Brain microvascular endothelial cell (primary cell): ENCODE results near the gene TANK.

Experiments used
- DNase-seq: peaks from one replicate; pipeline ENCODE4 v3.0.0-alpha.2; 2020
- H3K27ac ChIP-seq: fragments of 250-450 bp; sonication (Bioruptor Pico); 2 replicates; pipeline ENCODE4 v1.5.1; 2020; ENCODE audit warnings: mild to moderate bottlenecking, moderate library complexity
- H3K27me3 ChIP-seq: fragments of 250-450 bp; sonication (Bioruptor Pico); replicated peaks from 2 replicates; pipeline ENCODE4 v1.5.1; 2020; ENCODE audit warnings: mild to moderate bottlenecking
- H3K36me3 ChIP-seq: fragments of 250-450 bp; sonication (Bioruptor Pico); replicated peaks from 2 replicates; pipeline ENCODE4 v1.5.1; 2020; ENCODE audit warnings: mild to moderate bottlenecking
- H3K4me3 ChIP-seq: 2 replicates; pipeline ENCODE4 v1.5.1; 2011; ENCODE audit warnings: low read depth, mild to moderate bottlenecking, control low read depth, low read length, moderate library complexity
- in situ Hi-C: cut with HindIII; loops from 2 replicates; pipeline ENCODE4 v1.10.0; 2017; ENCODE audit warnings: low sequenced_read_pairs, low pct_ligation_motif_present
- TF ChIP-seq, protein P1 (sequence below): IDR thresholded peaks from 2 replicates; pipeline ENCODE4 v1.5.1; 2011; ENCODE audit warnings: low read depth, mild to moderate bottlenecking, moderate library complexity, low read length, control low read depth, inconsistent platforms; ENCODE audit errors: missing control alignments

The TANK gene

DNA sequence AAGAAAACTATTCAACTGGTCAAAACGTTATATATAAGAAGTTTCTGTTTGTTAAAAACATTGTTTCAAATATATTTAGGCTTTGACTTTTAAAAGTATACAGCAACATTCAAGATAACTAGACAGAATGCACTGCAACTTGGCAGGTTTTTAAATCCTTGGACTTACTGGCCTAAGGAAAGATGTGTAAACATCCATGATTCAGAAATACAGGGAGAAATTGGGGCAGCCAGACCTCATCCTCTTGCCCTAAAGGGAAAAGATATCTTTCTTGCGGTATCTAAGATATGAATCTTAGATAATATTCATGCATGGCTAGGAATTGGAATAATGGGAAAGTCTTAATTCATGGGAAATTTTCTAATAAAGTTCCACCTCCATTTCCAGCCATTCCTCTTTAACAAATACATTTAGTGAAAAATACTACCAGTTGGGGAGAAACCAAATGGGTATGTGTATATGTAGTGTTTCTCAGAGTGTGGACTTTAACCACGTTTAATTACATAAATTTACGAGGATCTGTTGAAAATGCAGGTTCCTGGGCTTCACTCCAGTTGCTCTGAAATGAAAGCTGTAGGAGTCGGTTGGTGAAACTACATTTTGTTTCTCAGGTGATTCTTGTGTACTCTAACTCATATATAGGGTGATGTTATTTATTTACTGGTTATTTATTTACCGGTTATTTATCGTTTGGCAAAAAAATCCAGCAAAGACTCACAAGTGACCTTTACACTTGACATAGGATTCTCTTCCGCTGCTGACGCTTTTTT, 587 bp upstream of the TANK start:
- H3K4me3 ChIP-seq, result peak overlapping the region; percentile 77
- in situ Hi-C loops, result no loop called here
- H3K27me3 ChIP-seq, result no peaks in the 10 kb centered on the region
- no peak overlapping the region for H3K27ac ChIP-seq
- no peak for DNase-seq
- peaks cover 12% of the 10 kb centered on the region for H3K36me3 ChIP-seq
- TF ChIP-seq, protein P1, sequence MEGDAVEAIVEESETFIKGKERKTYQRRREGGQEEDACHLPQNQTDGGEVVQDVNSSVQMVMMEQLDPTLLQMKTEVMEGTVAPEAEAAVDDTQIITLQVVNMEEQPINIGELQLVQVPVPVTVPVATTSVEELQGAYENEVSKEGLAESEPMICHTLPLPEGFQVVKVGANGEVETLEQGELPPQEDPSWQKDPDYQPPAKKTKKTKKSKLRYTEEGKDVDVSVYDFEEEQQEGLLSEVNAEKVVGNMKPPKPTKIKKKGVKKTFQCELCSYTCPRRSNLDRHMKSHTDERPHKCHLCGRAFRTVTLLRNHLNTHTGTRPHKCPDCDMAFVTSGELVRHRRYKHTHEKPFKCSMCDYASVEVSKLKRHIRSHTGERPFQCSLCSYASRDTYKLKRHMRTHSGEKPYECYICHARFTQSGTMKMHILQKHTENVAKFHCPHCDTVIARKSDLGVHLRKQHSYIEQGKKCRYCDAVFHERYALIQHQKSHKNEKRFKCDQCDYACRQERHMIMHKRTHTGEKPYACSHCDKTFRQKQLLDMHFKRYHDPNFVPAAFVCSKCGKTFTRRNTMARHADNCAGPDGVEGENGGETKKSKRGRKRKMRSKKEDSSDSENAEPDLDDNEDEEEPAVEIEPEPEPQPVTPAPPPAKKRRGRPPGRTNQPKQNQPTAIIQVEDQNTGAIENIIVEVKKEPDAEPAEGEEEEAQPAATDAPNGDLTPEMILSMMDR, result no peak

DNA sequence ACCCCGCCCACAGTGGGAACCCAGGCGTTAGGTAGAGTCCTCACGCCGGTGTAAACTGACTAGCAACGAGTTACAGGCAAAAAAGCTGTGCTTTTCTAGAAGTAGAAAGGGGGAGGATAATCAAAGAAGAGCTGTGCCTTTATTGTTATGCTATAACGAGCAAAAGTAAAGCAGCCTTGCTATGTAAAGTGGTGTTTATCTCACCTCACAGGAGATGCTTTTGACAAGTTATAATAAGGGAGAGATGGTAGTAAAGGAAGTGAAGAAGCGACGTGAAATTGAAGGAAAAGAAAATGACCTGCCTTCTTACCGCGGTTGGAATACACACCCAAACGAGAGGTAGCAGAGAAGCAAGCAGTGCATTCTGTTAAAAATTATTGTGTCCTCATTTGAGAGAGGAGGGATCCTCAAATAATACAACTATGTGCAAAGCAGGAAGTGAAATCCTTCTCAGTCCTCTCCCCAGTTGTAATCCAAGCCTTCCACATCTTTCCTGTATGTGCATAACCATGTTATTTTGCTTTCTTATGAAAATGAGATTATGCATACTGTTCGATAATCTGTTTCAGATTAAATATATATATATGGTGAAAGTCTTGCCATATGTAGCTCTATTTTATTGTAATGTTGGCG, 962 bp downstream of the TANK start:
- no peak for DNase-seq
- Histone ChIP-seq H3K27ac (peak overlapping the region; percentile 96), H3K36me3 (peaks cover 12% of the 10 kb centered on the region), H3K4me3 (peak overlapping the region; percentile 77), H3K27me3 (no peaks in the 10 kb centered on the region)
- in situ Hi-C loops, result no loop called here
- TF ChIP-seq, protein P1, result no peak

DNA sequence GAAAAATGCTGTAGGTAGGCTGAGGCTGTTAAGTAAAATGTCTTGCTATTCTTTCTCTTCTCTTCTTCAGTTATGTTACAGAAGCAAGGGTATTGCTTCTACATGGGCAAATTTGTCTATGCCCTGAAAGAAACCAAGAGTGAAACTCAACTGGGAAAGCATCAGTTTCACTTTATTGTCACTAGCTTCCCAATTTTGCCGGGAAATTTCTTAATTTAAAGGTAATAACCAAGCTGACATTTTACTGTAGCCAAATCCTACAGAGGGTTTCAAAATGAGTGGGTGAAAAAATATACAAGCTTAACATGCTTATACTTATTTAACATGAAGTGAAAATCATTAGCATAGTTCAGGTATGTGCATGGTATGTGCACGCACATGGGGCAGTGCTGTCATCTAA, 3.2 kb downstream of the TANK start:
- Histone ChIP-seq H3K27ac (no peak overlapping the region), H3K36me3 (peaks cover 14% of the 10 kb centered on the region), H3K27me3 (no peaks in the 10 kb centered on the region), H3K4me3 (no peak overlapping the region)
- TF ChIP-seq, protein P1, result no peak
- DNase-seq, result no peak
- in situ Hi-C loops, result no loop called here

DNA sequence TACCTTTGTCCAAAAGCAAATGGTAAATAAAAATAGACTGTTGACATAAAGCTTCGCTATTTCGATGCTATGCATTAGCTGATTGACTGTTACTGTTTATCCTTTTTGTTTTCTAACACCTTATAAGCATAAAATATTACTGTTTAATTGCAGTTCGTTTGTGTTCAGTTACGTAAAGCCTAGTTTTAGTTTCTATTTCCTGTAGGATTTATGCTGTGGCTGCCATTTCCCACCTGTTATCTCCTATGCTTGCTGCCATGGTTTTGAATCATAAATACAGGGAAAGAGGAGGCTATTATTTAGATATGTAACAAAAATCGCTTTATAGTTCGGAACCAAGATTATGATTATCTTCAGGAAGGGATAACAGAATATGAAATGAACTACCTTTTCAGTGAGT, 3.9 kb downstream of the TANK start:
- TF ChIP-seq, protein P1, result no peak
- Histone ChIP-seq H3K4me3 (no peak overlapping the region), H3K27ac (no peak overlapping the region), H3K27me3 (no peaks in the 10 kb centered on the region), H3K36me3 (peaks cover 14% of the 10 kb centered on the region)
- DNase-seq, result no peak
- in situ Hi-C loops, result no loop called here

DNA sequence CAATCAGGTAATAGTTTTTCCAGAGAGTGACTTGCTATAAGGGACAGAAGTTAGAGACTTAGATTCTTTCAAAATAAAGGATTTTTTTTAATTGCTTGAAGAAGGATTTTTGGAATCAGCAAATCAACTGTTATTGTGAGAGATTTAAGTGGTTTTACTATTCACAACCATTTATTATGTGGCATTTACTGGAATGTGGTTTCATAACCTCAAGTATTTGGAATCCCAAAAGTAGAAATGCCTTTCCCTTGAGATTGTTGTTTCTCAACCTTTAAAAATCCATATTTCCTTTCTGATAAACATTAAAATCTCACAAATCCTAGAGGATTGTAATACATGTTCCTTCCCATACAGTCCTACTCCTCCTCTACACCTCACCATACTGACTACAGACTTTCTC, 5.0 kb downstream of the TANK start:
- H3K27me3 ChIP-seq, result no peaks in the 10 kb centered on the region
- H3K27ac ChIP-seq, result peak overlapping the region; percentile 29
- in situ Hi-C loops, result no loop called here
- TF ChIP-seq, protein P1, result no peak
- no peak overlapping the region for H3K4me3 ChIP-seq
- peaks cover 14% of the 10 kb centered on the region for H3K36me3 ChIP-seq
- DNase-seq, result no peak
